GM12878 (cell line): ENCODE measurements around the gene GALNT3.

Experiments
- CBFB ChIP-seq: IDR thresholded peaks from 2 replicates; pipeline ENCODE4 v1.6.1; 2016; ENCODE audit warnings: antibody characterized with exemption, low read depth
- CHD1 ChIP-seq: IDR thresholded peaks from 2 replicates; pipeline ENCODE4 v1.6.1; 2012; ENCODE audit warnings: low read depth, low read length, improper control_type of control experiment
- EP300 ChIP-seq, 2 experiments: fragments of 150-350 bp in 1 of 2; IDR thresholded peaks; 2 replicates each; pipeline ENCODE4 v1.6.1; 2011 to 2012; ENCODE audit warnings: low read depth in 2 of 2, low read length in 2 of 2, borderline replicate concordance in 1 of 2, improper control_type of control experiment in 1 of 2, inconsistent platforms in 1 of 2; ENCODE audit not compliant: control insufficient read depth in 1 of 2
- MEF2A ChIP-seq: IDR thresholded peaks from 2 replicates; pipeline ENCODE4 v1.6.1; 2011; ENCODE audit warnings: low read depth, mild to moderate bottlenecking, low read length, moderate library complexity; ENCODE audit not compliant: insufficient read depth
- MYC ChIP-seq: IDR thresholded peaks from 2 replicates; pipeline ENCODE4 v1.6.1; 2011; ENCODE audit warnings: mild to moderate bottlenecking, low read length, moderate library complexity, inconsistent platforms; ENCODE audit not compliant: insufficient read depth, insufficient replicate concordance, insufficient read length, severe bottlenecking
- POLR2A ChIP-seq: IDR thresholded peaks from 2 replicates; pipeline ENCODE4 v1.6.1; 2011; ENCODE audit warnings: low read depth, mild to moderate bottlenecking, low read length
- ZNF384 ChIP-seq: IDR thresholded peaks from 2 replicates; pipeline ENCODE4 v1.6.1; 2012; ENCODE audit warnings: low read depth, mild to moderate bottlenecking, low read length, improper control_type of control experiment, borderline replicate concordance
- TF ChIP-seq, protein P1 (sequence below): fragments of 450-650 bp; IDR thresholded peaks from 2 replicates; pipeline ENCODE4 v1.6.1; 2017; ENCODE audit warnings: mild to moderate bottlenecking
- TF ChIP-seq, protein P2 (sequence below), 3 experiments: IDR thresholded peaks in 2 of 3; conservative IDR thresholded peaks in 1 of 3; 2 replicates each; pipeline ENCODE4 v1.5.1; 2011; ENCODE audit warnings: low read depth in 3 of 3, low read length in 3 of 3, mild to moderate bottlenecking in 3 of 3, control low read depth in 2 of 3, moderate library complexity in 2 of 3, inconsistent platforms in 1 of 3, mixed read lengths in 1 of 3; ENCODE audit not compliant: control insufficient read depth in 2 of 3, insufficient read depth in 1 of 3; ENCODE audit errors: extremely low read depth in 1 of 3
- TF ChIP-seq, protein P3 (sequence below): fragments of 450-650 bp; IDR thresholded peaks from 2 replicates; pipeline ENCODE4 v1.6.1; 2017; ENCODE audit warnings: mild to moderate bottlenecking, moderate library complexity

DNA sequence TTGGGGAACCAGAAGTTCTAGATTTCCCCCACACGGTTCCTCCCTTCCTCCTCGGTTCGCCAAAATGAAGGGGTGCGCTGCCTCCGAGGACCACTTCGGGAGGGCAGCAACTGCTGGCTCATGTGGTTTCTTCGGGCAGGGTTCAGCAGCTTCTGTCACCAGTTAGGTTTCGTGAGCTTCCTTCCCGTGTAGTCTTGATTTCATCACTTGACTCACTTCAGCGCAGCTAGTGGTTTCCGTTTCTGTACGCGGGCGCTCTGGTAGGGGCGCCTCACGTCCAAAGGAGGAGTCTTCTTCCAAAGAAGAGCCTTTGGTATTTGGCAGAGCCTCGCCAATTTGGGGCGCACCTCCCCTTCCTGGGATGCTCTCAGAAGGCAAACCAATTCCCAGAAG lies 485 bp upstream of the GALNT3 start:
- 0 out of 4 replicates have a peak, but pooled peaks have one; percentile 22 to 35 for TF ChIP-seq EP300 (IDR thresholded peaks at IDR 0.05; ENCODE audit: borderline replicate concordance in 1 of 2, control insufficient read depth in 1 of 2, low read depth in 2 of 2, low read length in 2 of 2)
- TF ChIP-seq POLR2A = peak; percentile 57; the same call in 1 of the 2 replicates
- TF ChIP-seq MYC = no peak
- TF ChIP-seq CBFB = no peak
- TF ChIP-seq ZNF384 = no peak
- TF ChIP-seq CHD1 = no peak
- TF ChIP-seq, protein P1, sequence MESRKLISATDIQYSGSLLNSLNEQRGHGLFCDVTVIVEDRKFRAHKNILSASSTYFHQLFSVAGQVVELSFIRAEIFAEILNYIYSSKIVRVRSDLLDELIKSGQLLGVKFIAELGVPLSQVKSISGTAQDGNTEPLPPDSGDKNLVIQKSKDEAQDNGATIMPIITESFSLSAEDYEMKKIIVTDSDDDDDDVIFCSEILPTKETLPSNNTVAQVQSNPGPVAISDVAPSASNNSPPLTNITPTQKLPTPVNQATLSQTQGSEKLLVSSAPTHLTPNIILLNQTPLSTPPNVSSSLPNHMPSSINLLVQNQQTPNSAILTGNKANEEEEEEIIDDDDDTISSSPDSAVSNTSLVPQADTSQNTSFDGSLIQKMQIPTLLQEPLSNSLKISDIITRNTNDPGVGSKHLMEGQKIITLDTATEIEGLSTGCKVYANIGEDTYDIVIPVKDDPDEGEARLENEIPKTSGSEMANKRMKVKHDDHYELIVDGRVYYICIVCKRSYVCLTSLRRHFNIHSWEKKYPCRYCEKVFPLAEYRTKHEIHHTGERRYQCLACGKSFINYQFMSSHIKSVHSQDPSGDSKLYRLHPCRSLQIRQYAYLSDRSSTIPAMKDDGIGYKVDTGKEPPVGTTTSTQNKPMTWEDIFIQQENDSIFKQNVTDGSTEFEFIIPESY = no peak
- TF ChIP-seq MEF2A = no peak
- TF ChIP-seq, protein P2, sequence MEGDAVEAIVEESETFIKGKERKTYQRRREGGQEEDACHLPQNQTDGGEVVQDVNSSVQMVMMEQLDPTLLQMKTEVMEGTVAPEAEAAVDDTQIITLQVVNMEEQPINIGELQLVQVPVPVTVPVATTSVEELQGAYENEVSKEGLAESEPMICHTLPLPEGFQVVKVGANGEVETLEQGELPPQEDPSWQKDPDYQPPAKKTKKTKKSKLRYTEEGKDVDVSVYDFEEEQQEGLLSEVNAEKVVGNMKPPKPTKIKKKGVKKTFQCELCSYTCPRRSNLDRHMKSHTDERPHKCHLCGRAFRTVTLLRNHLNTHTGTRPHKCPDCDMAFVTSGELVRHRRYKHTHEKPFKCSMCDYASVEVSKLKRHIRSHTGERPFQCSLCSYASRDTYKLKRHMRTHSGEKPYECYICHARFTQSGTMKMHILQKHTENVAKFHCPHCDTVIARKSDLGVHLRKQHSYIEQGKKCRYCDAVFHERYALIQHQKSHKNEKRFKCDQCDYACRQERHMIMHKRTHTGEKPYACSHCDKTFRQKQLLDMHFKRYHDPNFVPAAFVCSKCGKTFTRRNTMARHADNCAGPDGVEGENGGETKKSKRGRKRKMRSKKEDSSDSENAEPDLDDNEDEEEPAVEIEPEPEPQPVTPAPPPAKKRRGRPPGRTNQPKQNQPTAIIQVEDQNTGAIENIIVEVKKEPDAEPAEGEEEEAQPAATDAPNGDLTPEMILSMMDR (IDR thresholded peaks at IDR 0.05 in 2 of 3, conservative IDR thresholded peaks at IDR 0.05 in 1 of 3; ENCODE audit: control insufficient read depth in 2 of 3, extremely low read depth in 1 of 3, insufficient read depth in 1 of 3, low read depth in 3 of 3, low read length in 3 of 3) = no peak
- TF ChIP-seq, protein P3, sequence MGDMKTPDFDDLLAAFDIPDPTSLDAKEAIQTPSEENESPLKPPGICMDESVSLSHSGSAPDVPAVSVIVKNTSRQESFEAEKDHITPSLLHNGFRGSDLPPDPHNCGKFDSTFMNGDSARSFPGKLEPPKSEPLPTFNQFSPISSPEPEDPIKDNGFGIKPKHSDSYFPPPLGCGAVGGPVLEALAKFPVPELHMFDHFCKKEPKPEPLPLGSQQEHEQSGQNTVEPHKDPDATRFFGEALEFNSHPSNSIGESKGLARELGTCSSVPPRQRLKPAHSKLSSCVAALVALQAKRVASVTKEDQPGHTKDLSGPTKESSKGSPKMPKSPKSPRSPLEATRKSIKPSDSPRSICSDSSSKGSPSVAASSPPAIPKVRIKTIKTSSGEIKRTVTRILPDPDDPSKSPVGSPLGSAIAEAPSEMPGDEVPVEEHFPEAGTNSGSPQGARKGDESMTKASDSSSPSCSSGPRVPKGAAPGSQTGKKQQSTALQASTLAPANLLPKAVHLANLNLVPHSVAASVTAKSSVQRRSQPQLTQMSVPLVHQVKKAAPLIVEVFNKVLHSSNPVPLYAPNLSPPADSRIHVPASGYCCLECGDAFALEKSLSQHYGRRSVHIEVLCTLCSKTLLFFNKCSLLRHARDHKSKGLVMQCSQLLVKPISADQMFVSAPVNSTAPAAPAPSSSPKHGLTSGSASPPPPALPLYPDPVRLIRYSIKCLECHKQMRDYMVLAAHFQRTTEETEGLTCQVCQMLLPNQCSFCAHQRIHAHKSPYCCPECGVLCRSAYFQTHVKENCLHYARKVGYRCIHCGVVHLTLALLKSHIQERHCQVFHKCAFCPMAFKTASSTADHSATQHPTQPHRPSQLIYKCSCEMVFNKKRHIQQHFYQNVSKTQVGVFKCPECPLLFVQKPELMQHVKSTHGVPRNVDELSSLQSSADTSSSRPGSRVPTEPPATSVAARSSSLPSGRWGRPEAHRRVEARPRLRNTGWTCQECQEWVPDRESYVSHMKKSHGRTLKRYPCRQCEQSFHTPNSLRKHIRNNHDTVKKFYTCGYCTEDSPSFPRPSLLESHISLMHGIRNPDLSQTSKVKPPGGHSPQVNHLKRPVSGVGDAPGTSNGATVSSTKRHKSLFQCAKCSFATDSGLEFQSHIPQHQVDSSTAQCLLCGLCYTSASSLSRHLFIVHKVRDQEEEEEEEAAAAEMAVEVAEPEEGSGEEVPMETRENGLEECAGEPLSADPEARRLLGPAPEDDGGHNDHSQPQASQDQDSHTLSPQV = no peak
